Heart left ventricle (tissue), 13 donors: ENCODE measurements around the gene DCAF16.

Experiments
- POLR2A ChIP-seq, 2 donors: fragments of 450-650 bp; IDR thresholded peaks; one replicate each; pipeline ENCODE4 v1.6.1; 2017; ENCODE audit warnings: antibody characterized with exemption in 2 of 2, mild to moderate bottlenecking in 2 of 2, moderate library complexity in 2 of 2
- TF ChIP-seq, protein P1 (sequence below), 12 donors: fragments of 200-600 bp; sonication (generic) in 4 of 12; IDR thresholded peaks; one replicate each; pipeline versions ENCODE4 v1.5.0 to v1.8.0; 2018 to 2022; ENCODE audit warnings: antibody characterized with exemption in 12 of 12, mild to moderate bottlenecking in 5 of 12
- donor health status: ischemic (EF 13 %, LVEDD 7.1; RV severe dilation, severe dysfunction).
- donor health status: DM: no; HTN: yes; CAD: no.
- donor health status: DM: no; HTN: no; CAD: no.
- donor health status: ischemic (EF 25% LVEDD 6.9; RV normal size, moderate dysfunction).
- donor health status: ischemic (EF 25% LVEDD 5.7; RV mildly dilated, moderate dysfunction).
- donor health status: ischemic (EF 35%, LVEDD 5.7; RV mildly dilated, moderate dysfunction).
- donor health status: nonischemic (EF 11% LVEDD 7.7; RV severe dilation, severe dysfunction).
- donor health status: DM: yes; HTN: yes; CAD: no.
- donor health status: PGD.
- donor health status: ischemic (EF 29% LVEDD 5.4; RV normal size, mild dysfunction).
- donor health status: nonischemic (EF 23%, LVEDD 6.1; RV moderate dilation, normal function).

DNA sequence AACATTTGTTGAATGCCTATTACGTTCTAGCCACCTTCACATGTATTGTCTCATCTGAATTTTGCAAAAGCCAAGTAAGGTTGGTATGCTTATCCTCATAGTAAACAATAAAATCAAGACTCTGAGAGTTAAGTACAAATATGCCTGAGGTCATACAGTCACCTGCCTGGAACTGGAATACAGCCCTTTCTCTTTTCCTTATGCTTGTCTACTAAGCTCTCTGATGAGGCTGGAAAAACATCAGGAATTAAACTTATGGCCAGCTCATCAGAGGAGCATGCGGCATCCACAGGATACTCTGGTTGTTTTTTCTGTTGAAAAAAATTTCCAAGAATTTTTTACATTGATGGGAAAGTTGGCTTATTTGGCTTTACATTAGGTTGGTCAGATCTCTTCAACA is 35.7 kb upstream of the DCAF16 start:
- TF ChIP-seq, protein P1, sequence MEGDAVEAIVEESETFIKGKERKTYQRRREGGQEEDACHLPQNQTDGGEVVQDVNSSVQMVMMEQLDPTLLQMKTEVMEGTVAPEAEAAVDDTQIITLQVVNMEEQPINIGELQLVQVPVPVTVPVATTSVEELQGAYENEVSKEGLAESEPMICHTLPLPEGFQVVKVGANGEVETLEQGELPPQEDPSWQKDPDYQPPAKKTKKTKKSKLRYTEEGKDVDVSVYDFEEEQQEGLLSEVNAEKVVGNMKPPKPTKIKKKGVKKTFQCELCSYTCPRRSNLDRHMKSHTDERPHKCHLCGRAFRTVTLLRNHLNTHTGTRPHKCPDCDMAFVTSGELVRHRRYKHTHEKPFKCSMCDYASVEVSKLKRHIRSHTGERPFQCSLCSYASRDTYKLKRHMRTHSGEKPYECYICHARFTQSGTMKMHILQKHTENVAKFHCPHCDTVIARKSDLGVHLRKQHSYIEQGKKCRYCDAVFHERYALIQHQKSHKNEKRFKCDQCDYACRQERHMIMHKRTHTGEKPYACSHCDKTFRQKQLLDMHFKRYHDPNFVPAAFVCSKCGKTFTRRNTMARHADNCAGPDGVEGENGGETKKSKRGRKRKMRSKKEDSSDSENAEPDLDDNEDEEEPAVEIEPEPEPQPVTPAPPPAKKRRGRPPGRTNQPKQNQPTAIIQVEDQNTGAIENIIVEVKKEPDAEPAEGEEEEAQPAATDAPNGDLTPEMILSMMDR (IDR thresholded peaks at IDR 0.05): no peak
- no peak for TF ChIP-seq POLR2A (IDR thresholded peaks at IDR 0.05)
